Activated naive CD4-positive, alpha-beta T cell treated with anti-CD3 and anti-CD28 coated beads, Interleukin-2, amount 50 U/mL, for 24 hours (primary cell): Measurements from ENCODE around the gene LEFTY2.
"Not testable (repeated sequence)": the region's sequence is repeated elsewhere in the genome, so short reads cannot be mapped to it uniquely, and the experiment has no call there.

Experiments used
- H3K27ac Mint-ChIP-seq: one replicate; pipeline ENCODE4 v1.8.0; 2021; ENCODE audit warnings: mild to moderate bottlenecking, mixed read lengths
- H3K27me3 Mint-ChIP-seq: one replicate; pipeline ENCODE4 v1.8.0; 2021; ENCODE audit warnings: mixed read lengths
- H3K36me3 Mint-ChIP-seq: one replicate; pipeline ENCODE4 v1.8.0; 2021; ENCODE audit warnings: mixed read lengths
- H3K4me1 Mint-ChIP-seq: one replicate; pipeline ENCODE4 v1.8.0; 2021; ENCODE audit warnings: mixed read lengths
- H3K4me3 Mint-ChIP-seq: one replicate; pipeline ENCODE4 v1.8.0; 2021; ENCODE audit warnings: mild to moderate bottlenecking, mixed read lengths
- H3K9me3 Mint-ChIP-seq: one replicate; pipeline ENCODE4 v1.8.0; 2021; ENCODE audit warnings: mixed read lengths

LEFTY2 gene

GRCh38 chr1:225940385-225941151 is 452 bp downstream of the LEFTY2 start:
- Mint-ChIP-seq H3K27me3 (no peaks in the 10 kb centered on the region), H3K27ac (no peak overlapping the region), H3K4me1 (peaks cover 26% of the 10 kb centered on the region), H3K9me3 (no peaks in the 10 kb centered on the region), H3K4me3 (no peak overlapping the region), H3K36me3 (no peaks in the 10 kb centered on the region)

- H3K4me3 Mint-ChIP-seq, H3K27me3 Mint-ChIP-seq, H3K9me3 Mint-ChIP-seq, H3K27ac Mint-ChIP-seq, H3K36me3 Mint-ChIP-seq: not testable (repeated sequence)
- H3K4me1 Mint-ChIP-seq = peaks cover 19% of the 10 kb centered on the region
These were observed 1.1 kb downstream of the LEFTY2 start for GRCh38 chr1:225939939-225940310.

- H3K36me3 Mint-ChIP-seq, H3K9me3 Mint-ChIP-seq, H3K27ac Mint-ChIP-seq, H3K27me3 Mint-ChIP-seq, H3K4me3 Mint-ChIP-seq: not testable (repeated sequence)
- H3K4me1 Mint-ChIP-seq = peaks cover 13% of the 10 kb centered on the region
These were observed 1.7 kb downstream of the LEFTY2 start for GRCh38 chr1:225939097-225939938.

GRCh38 chr1:225937048-225937968 is 3.7 kb downstream of the LEFTY2 start:
- Mint-ChIP-seq H3K4me1 (peaks cover 3% of the 10 kb centered on the region), H3K27ac (no peak overlapping the region), H3K27me3 (no peaks in the 10 kb centered on the region), H3K4me3 (no peak overlapping the region), H3K9me3 (no peaks in the 10 kb centered on the region), H3K36me3 (no peaks in the 10 kb centered on the region)

GRCh38 chr1:225936523-225936922 is 4.5 kb downstream of the LEFTY2 start:
- no peak overlapping the region for H3K27ac Mint-ChIP-seq
- no peaks in the 10 kb centered on the region for H3K36me3 Mint-ChIP-seq
- no peaks in the 10 kb centered on the region for H3K9me3 Mint-ChIP-seq
- no peaks in the 10 kb centered on the region for H3K27me3 Mint-ChIP-seq
- peaks cover 9% of the 10 kb centered on the region for H3K4me1 Mint-ChIP-seq
- no peak overlapping the region for H3K4me3 Mint-ChIP-seq

GRCh38 chr1:225936086-225936485 is 4.9 kb downstream of the LEFTY2 start:
- H3K4me3 Mint-ChIP-seq, H3K27me3 Mint-ChIP-seq, H3K36me3 Mint-ChIP-seq, H3K27ac Mint-ChIP-seq, H3K9me3 Mint-ChIP-seq: not testable (repeated sequence)
- peaks cover 11% of the 10 kb centered on the region for H3K4me1 Mint-ChIP-seq

- H3K36me3 Mint-ChIP-seq = no peaks in the 10 kb centered on the region
- H3K27me3 Mint-ChIP-seq = no peaks in the 10 kb centered on the region
- peaks cover 8% of the 10 kb centered on the region for H3K4me1 Mint-ChIP-seq
These were observed 6.3 kb downstream of the LEFTY2 start for GRCh38 chr1:225934711-225935110.

GRCh38 chr1:225933072-225933471 is 7.9 kb downstream of the LEFTY2 start:
- Mint-ChIP-seq H3K4me3 (no peak overlapping the region), H3K27ac (no peak overlapping the region), H3K9me3 (no peaks in the 10 kb centered on the region), H3K27me3 (no peaks in the 10 kb centered on the region), H3K36me3 (no peaks in the 10 kb centered on the region), H3K4me1 (peaks cover 23% of the 10 kb centered on the region)

More at GRCh38 chr1:225934711-225935110, 6.3 kb downstream of the LEFTY2 start:
- H3K9me3 Mint-ChIP-seq = no peaks in the 10 kb centered on the region
- H3K4me3 Mint-ChIP-seq = no peak overlapping the region
- H3K27ac Mint-ChIP-seq = no peak overlapping the region

GRCh38 chr1:225931270-225932136 is 9.5 kb downstream of the LEFTY2 start:
- Mint-ChIP-seq H3K9me3 (no peaks in the 10 kb centered on the region), H3K4me1 (peaks cover 33% of the 10 kb centered on the region), H3K4me3 (no peak overlapping the region), H3K27me3 (no peaks in the 10 kb centered on the region), H3K36me3 (no peaks in the 10 kb centered on the region), H3K27ac (peak overlapping the region; percentile 35)

GRCh38 chr1:225930566-225930965 is 10.5 kb downstream of the LEFTY2 start:
- Mint-ChIP-seq H3K4me3 (no peak overlapping the region), H3K9me3 (no peaks in the 10 kb centered on the region), H3K36me3 (no peaks in the 10 kb centered on the region), H3K4me1 (peaks cover 36% of the 10 kb centered on the region), H3K27ac (no peak overlapping the region), H3K27me3 (no peaks in the 10 kb centered on the region)

- not testable (repeated sequence) for H3K4me3 Mint-ChIP-seq, H3K36me3 Mint-ChIP-seq, H3K27me3 Mint-ChIP-seq, H3K9me3 Mint-ChIP-seq
- peaks cover 41% of the 10 kb centered on the region for H3K4me1 Mint-ChIP-seq
- H3K27ac Mint-ChIP-seq = peak overlapping the region; percentile 87
These were observed 11.6 kb downstream of the LEFTY2 start for GRCh38 chr1:225929462-225929861.

GRCh38 chr1:225928186-225929175 is 12.5 kb downstream of the LEFTY2 start:
- H3K9me3 Mint-ChIP-seq = no peaks in the 10 kb centered on the region
- no peaks in the 10 kb centered on the region for H3K36me3 Mint-ChIP-seq
- H3K27ac Mint-ChIP-seq = peak overlapping the region; percentile 87
- H3K27me3 Mint-ChIP-seq = no peaks in the 10 kb centered on the region
- peak overlapping the region; percentile 15 for H3K4me3 Mint-ChIP-seq
- peaks cover 41% of the 10 kb centered on the region for H3K4me1 Mint-ChIP-seq

GRCh38 chr1:225926551-225927113 is 14.4 kb downstream of the LEFTY2 start:
- Mint-ChIP-seq H3K27me3 (no peaks in the 10 kb centered on the region), H3K27ac (peak overlapping the region; percentile 41), H3K4me1 (peaks cover 47% of the 10 kb centered on the region), H3K9me3 (no peaks in the 10 kb centered on the region), H3K36me3 (peaks cover 3% of the 10 kb centered on the region), H3K4me3 (peak overlapping the region; percentile 42)
